Mesodermal cell (in vitro differentiated cells): ENCODE data around the gene MYO15B.

Experiments used
- H3K27ac ChIP-seq: 2 replicates; pipeline ENCODE4 v1.7.0; 2013; ENCODE audit warnings: mild to moderate bottlenecking, low read depth, low read length, moderate library complexity; ENCODE audit not compliant: severe bottlenecking
- H3K36me3 ChIP-seq: 2 replicates; pipeline ENCODE4 v1.7.1; 2013; ENCODE audit warnings: mild to moderate bottlenecking, low read length, moderate library complexity; ENCODE audit not compliant: control insufficient read depth, insufficient read depth
- H3K4me1 ChIP-seq: one replicate; pipeline ENCODE4 v1.7.1; 2013; ENCODE audit warnings: mild to moderate bottlenecking, low read length; ENCODE audit not compliant: insufficient read depth, control insufficient read depth, poor library complexity, severe bottlenecking
- H3K4me3 ChIP-seq: 2 replicates; pipeline ENCODE4 v1.7.0; 2013; ENCODE audit warnings: low read length, control low read depth, mild to moderate bottlenecking; ENCODE audit not compliant: insufficient read depth, poor library complexity, severe bottlenecking; ENCODE audit errors: extremely low read depth
- H3K9me3 ChIP-seq: 2 replicates; pipeline ENCODE4 v1.7.1; 2013; ENCODE audit warnings: mild to moderate bottlenecking, low read length, moderate library complexity; ENCODE audit not compliant: control insufficient read depth
- WGBS, 2 experiments: methylation state at CpG; one replicate each; pipeline ENCODE4 v1.1.5; 2013; ENCODE audit warnings: missing lambda C conversion rate in 2 of 2; ENCODE audit not compliant: insufficient coverage in 2 of 2; 5-methylcytosine and 5-hydroxymethylcytosine counted together

The MYO15B gene

GRCh38 chr17:75549246-75550138 lies 38.1 kb upstream of the MYO15B start:
- no peaks in the 10 kb centered on the region for H3K36me3 ChIP-seq
- H3K27ac ChIP-seq, result no peak overlapping the region
- 60 to 69% methylated on average over 18 to 20 of the region's 22 CpGs for WGBS, 2 experiments
- H3K4me3 ChIP-seq, result no peak overlapping the region
- H3K9me3 ChIP-seq, result no peaks in the 10 kb centered on the region
- H3K4me1 ChIP-seq, result peaks cover 48% of the 10 kb centered on the region

GRCh38 chr17:75550139-75550465 lies 37.5 kb upstream of the MYO15B start:
- no peak overlapping the region for H3K27ac ChIP-seq
- 79 to 88% methylated on average over 4 of the region's 4 CpGs for WGBS, 2 experiments
- H3K9me3 ChIP-seq, result no peaks in the 10 kb centered on the region
- H3K4me3 ChIP-seq, result no peak overlapping the region
- no peaks in the 10 kb centered on the region for H3K36me3 ChIP-seq
- peaks cover 44% of the 10 kb centered on the region for H3K4me1 ChIP-seq

DNA sequence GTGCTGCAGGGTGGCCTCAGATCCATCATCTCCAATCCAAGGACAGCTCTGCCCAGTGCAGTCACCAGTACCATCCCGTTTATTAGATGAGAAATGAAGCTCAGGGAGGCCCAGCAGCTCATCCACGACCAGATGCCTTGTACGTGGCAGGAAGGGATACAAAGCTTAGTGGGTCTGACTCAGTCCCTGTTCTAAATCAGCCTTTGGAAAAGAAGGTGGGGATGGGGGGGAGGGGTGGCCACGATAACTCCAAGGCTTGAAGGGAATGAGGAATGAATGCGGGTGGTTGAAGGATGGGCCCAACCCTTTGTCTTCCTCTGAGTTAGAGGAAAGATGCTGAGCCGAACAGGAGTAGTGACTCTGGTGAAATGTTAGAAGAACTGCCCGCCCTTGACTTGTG lies 36.3 kb upstream of the MYO15B start:
- Histone ChIP-seq H3K4me1 (peaks cover 42% of the 10 kb centered on the region), H3K27ac (peak overlapping the region; percentile 76), H3K9me3 (no peaks in the 10 kb centered on the region), H3K36me3 (peaks cover 2% of the 10 kb centered on the region), H3K4me3 (no peak overlapping the region)
- 62 to 65% methylated on average over 5 to 7 of the region's 7 CpGs for WGBS, 2 experiments

GRCh38 chr17:75552425-75553294 lies 34.9 kb upstream of the MYO15B start:
- Histone ChIP-seq H3K4me1 (peaks cover 50% of the 10 kb centered on the region), H3K36me3 (peaks cover 2% of the 10 kb centered on the region), H3K4me3 (no peak overlapping the region), H3K9me3 (no peaks in the 10 kb centered on the region), H3K27ac (peak overlapping the region; percentile 98)
- 49 to 65% methylated on average over 9 to 10 of the region's 14 CpGs for WGBS, 2 experiments

DNA sequence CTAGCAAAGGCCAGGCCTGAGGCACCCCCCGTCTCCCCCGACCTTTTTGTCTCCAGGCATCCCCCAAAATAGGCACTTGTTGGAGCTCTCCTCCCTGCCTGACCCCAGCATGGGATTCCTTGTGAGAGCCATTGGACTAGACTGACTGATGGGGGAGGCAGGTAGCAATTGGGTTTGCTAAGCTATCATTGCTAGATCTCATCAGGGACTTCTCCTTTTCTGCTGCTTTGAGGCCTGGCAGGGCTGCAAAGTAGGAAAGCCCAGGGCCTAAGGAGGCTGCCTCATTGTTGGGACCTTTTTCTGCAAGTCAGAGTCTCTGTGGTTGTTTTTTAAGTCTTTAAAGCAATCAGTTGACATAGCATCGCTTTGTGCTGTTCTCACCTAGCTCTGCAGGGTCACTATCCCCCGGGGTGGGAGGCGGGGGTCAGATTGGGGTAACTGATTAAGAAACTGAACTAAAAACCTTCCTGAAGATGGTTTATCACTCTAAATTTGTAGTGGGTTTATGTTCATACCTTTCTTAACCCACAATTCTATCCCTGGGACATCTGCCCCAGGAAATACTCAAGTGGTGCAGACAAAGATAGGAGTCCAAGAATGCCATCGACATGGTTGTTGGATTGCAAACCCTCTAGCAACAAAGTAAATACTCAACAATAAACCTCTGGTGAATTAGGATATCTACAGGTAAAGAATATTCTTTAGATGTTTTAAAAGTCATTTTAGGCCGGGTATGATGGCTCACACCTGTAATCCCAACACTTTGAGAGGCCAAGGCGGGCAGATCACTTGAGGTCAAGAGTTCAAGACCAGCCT lies 34.1 kb upstream of the MYO15B start:
- no peak overlapping the region for H3K4me3 ChIP-seq
- 95 to 100% methylated on average over 2 to 3 of the region's 8 CpGs for WGBS, 2 experiments
- peaks cover 52% of the 10 kb centered on the region for H3K4me1 ChIP-seq
- no peaks in the 10 kb centered on the region for H3K9me3 ChIP-seq
- peaks cover 2% of the 10 kb centered on the region for H3K36me3 ChIP-seq
- peak overlapping the region; percentile 98 for H3K27ac ChIP-seq

- no peak overlapping the region for H3K27ac ChIP-seq
- peaks cover 2% of the 10 kb centered on the region for H3K36me3 ChIP-seq
- WGBS, 2 experiments, result 94 to 96% methylated on average over 20 of the region's 21 CpGs
- no peaks in the 10 kb centered on the region for H3K9me3 ChIP-seq
- no peak overlapping the region for H3K4me3 ChIP-seq
- H3K4me1 ChIP-seq, result peaks cover 44% of the 10 kb centered on the region
Observed at GRCh38 chr17:75555679-75556153, 31.9 kb upstream of the MYO15B start.

- no peaks in the 10 kb centered on the region for H3K9me3 ChIP-seq
- no peak overlapping the region for H3K27ac ChIP-seq
- H3K4me1 ChIP-seq, result peaks cover 28% of the 10 kb centered on the region
- WGBS, 2 experiments, result 86 to 88% methylated on average over 12 of the region's 15 CpGs
- H3K36me3 ChIP-seq, result peaks cover 2% of the 10 kb centered on the region
- no peak overlapping the region for H3K4me3 ChIP-seq
Observed at GRCh38 chr17:75557075-75557851, 30.3 kb upstream of the MYO15B start.

GRCh38 chr17:75557852-75558665 lies 29.5 kb upstream of the MYO15B start:
- Histone ChIP-seq H3K36me3 (peaks cover 2% of the 10 kb centered on the region), H3K4me3 (no peak overlapping the region), H3K9me3 (no peaks in the 10 kb centered on the region), H3K27ac (no peak overlapping the region), H3K4me1 (peaks cover 21% of the 10 kb centered on the region)
- WGBS, 2 experiments, result 90 to 92% methylated on average over 12 to 17 of the region's 18 CpGs

DNA sequence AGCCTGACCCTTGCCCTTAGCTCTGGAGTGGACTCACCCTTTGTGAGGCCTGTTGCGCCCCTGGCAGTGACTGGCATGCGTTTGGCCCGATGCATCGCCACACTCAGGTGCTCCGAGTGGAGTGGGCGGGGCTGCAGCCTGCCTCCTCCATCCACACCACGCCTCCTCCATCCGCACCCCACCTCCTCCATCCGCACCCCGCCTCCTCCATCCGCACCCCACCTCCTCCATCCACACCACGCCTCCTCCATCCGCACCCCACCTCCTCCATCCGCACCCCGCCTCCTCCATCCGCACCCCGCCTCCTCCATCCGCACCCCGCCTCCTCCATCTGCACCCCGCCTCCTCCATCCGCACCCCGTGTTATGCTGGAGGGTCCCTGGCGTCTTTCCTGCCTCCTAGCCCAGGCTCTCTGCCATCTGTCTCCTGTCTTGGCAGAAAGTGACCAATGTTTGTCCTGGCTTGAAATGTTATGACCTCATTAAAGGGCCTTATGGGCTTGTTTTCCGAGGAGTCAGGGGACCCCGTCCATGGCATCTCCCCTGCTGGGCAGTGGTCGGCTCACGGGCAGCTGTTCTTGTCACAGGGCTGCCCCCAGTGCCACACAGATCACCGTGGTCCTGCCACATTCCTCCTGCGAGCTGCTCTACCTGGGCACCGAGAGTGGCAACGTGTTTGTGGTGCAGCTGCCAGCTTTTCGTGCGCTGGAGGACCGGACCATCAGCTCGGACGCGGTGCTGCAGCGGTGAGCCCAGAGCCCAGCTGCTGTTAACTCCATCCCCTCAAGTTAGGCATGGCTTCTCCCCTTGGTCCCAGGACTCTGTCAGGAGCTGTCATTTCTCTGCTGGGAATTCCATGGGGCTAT lies 28.7 kb upstream of the MYO15B start:
- peaks cover 12% of the 10 kb centered on the region for H3K4me1 ChIP-seq
- H3K27ac ChIP-seq, result no peak overlapping the region
- H3K36me3 ChIP-seq, result peaks cover 6% of the 10 kb centered on the region
- no peak overlapping the region for H3K4me3 ChIP-seq
- WGBS, 2 experiments, result 95 to 97% methylated on average over 20 to 22 of the region's 38 CpGs
- H3K9me3 ChIP-seq, result no peaks in the 10 kb centered on the region
